ENCODE measurements around the gene VPS72.
A peak's percentile ranks its signal among the peaks of the same experiment; 100 is the strongest.

Gene VPS72

DNA sequence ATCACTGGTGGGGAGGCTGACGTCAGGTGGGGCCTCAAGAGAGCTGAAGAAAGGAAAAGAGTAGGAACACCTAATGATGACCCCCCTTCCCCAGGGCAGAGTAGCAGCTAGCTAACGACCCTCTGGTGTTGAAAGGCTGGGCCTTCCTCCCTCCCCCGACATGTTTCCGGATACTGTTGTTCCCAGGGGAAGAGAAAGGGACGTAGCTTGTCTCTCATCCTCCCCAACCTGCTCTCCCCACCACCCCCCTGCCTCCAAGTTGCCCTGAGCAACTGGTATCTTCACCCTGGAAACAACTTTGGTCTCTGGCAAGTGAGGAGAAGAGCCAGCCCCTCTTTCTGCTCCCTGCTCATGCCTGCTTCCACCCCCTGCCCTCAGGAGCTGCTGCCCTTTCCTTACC, 46.0 kb downstream of the VPS72 start:
- DNase-seq: no peak

- DNase-seq: no peak
Observed at GRCh38 chr1:151143057-151143435, 47.0 kb downstream of the VPS72 start.

DNA sequence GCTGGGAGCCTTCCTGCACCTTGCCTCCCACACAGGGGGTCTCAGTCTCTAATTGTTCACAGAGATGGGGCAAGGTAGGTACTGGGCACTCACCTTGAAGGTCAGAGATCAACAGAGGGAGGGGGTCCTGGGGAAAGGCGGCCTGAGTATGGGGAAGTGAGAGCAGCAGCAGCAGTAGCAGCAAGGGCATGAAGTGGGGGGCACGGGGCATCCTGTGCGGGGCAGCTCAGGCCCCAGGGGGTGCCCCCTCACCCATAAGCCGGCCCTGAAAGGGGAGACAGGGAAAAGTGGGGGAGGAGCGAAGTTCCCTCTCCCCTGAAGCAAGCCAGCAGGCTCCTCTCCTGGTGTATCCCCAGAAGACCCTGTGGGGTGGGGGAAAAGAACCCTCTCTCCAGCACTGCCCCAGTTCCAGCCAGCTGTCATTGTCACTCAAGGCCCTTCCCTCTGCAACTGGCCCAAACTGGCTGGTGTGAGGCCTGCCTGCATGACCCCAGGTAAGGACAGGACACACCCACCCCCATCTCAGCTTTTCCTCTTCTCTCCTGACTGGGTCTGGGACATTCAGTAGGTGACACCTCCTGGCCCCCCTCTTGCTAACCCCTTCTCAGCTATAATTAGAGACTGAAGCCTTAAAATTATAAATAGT, 47.5 kb downstream of the VPS72 start:
- no peak for DNase-seq

DNA sequence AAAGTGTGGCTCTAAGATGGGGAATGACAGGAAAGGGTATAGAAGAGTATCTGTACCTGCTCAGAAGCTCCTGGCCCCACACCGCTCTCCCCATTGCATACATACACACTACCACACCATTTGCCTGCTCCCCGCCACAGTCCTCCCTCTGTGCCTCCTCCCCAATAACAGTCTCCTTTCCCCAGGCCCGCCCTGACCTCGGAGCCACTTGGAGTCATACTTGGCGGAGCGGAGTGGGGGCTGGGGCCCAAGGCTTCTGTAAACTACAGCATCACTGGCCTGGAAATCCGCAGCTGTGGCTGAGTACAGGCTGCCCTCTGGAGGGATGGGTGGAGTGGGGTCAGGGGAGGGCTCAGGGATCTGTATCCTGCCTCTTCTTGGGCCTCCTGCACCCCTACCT, 52.2 kb downstream of the VPS72 start:
- no peak for DNase-seq

DNA sequence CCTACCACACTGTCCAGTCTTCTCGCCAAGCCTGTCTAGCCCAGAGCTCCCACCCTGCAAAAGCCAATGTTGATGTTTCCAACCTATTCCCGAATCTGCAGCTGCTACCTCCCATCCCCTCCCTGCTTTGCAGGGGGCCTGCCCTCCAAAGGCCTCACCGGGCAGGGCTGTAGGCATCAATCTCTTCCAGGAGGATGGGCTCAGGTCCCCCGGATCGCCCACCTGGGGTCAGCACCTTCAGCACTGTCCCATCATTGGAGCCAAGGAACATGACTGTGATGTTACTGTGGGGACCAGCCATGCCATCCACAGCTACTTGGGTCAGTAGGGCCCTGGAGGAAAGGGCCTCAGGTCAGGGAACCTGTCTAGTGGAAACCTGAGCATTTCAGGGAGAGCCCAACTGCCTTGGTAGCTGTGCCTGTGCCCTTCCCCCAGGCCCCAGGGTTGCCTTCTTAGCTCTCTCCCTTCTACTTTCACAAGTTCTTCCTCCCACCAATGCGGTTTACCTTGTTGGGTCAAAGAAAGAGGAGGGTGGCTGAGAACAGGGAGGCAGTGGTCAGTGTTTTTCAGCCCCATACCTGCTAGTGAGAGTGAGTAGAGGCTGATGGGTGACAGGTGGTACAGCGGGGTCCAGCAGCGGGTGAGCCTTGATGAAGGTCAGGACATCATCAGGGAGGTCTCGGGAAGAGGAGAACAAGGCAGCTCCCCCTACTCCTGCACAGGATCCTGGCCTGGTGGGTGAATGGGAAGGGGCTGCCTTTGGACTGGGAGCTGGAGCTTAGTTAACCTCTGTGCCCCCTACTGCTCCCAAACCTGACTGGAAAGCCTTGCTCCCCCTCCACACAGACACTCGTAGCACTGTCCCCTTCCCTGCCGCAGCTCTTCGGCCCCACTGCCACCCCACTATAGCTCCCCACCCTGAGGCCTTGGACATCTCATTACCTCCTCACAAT, 54.3 kb downstream of the VPS72 start:
- DNase-seq: no peak

DNA sequence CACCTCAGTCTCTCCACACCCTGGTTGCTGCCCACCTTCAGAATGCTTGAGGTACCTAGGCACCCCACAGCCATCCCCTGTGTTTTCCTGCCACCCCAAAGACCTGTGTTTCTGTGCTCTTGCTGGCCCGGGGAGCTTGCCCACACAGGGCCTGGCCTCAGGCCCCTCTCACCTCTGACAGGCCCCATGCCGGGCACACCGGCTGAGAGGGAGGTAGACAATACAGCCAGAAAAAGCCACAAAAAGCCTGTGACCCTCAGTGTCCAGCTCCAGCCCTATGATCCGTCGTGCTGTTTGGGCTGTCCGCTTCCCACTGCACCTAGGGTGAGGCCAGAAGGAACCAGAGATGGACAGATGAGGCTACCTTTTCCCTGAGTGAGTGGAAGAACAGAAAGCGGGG, 55.0 kb downstream of the VPS72 start:
- no peak for DNase-seq

DNA sequence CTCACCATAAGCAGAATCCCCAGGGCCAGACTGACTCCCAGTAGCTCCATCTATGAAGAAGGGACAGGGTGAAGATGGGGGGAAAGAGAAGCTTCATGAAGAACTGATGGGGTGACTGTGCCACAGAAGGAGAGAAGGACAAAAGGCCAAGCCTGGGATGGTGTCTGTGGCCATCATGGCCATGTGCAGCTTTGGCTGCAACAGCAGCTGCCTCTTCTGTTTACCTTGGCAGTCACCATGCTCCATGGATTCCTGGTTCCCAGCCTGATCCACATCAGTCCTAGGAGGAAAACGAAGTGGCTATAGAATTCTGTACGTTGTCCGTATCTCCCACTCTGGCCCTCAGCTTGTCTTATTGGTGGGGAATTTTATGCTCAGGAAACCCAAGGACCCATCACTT, 55.6 kb downstream of the VPS72 start:
- no peak for DNase-seq

DNA sequence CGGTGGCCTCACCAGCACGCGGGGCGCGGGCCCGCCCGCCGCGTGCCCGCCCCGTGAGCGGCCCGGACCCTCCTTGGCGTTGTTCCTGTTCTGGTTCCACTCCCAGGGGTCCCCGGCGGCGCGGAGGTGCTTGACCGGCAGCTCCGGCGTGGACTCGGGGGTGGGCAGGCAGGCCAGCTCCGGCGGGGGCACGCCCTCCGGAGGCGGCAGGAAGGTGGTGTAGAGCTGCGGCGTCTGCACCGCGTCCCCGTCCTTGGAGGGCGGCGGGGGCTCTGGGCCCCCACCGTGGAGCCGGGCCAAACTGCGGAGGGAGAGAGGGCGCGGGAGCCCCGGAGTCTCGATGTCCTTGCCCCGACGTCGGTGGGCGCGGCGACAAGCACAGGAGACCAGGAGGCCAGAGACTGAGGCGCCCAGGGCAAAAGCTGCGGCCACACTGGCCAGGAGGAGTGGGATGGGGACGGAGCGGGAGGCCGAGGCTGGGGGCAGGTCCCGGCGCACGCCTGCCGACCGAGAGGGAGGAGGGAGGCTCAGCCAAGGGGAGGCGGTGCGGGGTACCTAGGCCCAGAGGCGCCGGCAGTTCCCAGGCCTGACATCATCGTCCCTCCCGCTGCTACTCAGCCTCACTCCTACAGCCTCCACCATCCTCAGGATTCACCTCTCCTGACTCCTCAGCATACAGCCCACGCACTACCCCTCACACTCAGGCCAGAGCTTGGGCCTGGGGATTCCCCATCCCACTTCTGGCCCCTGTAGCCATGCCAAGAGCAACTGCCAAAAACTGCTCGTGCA, 56.8 kb downstream of the VPS72 start:
- DNase-seq: no peak

GRCh38 chr1:151132335-151133017, 57.5 kb downstream of the VPS72 start:
- DNase-seq: no peak

GRCh38 chr1:151131701-151132334, 58.2 kb downstream of the VPS72 start:
- no peak for DNase-seq

DNA sequence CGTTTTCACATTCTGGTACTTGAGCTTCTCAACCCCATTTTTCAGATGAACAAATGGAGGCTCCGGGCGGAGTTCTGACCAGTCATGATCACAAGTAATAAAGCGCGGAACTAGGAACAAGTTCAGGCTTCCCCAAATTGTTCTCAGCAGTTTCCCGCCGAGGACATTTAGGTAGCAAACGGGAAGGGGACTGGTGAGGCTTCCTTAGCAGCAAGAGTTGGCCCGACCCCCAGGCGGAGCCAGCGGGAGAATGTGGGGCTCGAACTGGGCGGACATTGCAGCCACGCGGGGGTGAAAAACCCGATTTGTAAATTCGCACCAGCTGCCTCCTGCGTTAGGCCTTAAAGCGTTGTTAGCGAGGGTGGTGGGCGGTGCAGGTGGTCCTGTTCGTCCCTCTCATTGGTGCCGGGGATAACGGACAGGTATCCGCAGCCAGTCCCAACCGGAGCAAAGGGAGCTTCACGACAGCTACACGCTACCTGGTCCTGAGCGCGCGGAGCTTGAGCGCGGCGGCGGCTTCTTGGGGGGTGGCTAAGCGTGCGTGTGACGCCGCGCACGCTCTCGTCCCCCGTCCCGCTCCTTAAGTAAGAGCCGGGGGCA, 58.9 kb downstream of the VPS72 start:
- DNase-seq: peak; percentile 76

DNA sequence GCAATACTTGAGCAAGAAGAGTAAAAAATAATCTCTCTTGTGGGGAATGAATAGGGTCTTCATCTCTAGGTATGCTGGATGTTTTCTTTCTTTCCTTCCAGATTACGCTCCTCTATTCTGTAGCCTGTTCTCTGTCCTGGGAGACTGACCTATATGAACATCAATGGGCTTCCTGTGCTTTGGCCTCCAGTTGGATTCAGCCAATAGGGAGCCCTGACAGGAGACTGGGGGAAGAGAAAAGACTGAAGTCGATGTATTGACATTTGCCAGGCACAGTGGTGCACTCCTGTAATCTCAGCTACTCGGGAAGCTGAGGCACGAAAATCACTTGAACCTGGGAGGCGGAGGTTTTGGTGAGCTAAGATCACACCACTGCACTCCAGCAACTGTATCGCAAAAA, 61.2 kb downstream of the VPS72 start:
- no peak for DNase-seq

All from activated gamma-delta T cell treated with Interleukin-2 at 50 U/mL for 16 hours (primary cell).